Vagina (tissue), 2 donors: Measurements from ENCODE around the gene PIN1. TPM values are rescaled to one million over a fixed set of nuclear protein-coding genes. Genes with fewer than 3 reads are reported as not detected.
"Not testable (repeated sequence)": the region's sequence is repeated elsewhere in the genome, so short reads cannot be mapped to it uniquely, and the experiment has no call there.

Experiments
- DNase-seq, 2 donors: peaks; one replicate each; pipeline ENCODE4 v3.0.0-alpha.2; 2017; ENCODE audit errors: extremely low spot score in 2 of 2
- H3K27ac ChIP-seq: fragments of 200-600 bp; sonication (generic); one replicate; pipeline ENCODE4 v1.5.1; 2019
- H3K27me3 ChIP-seq: fragments of 200-600 bp; sonication (generic); one replicate; pipeline ENCODE4 v1.5.1; 2019
- H3K36me3 ChIP-seq, 2 donors: fragments of 200-600 bp; sonication (generic); one replicate each; pipeline ENCODE4 v1.5.1; 2017 to 2019
- H3K4me1 ChIP-seq: fragments of 200-600 bp; sonication (generic); one replicate; pipeline ENCODE4 v1.5.1; 2019
- H3K4me3 ChIP-seq, 2 donors: fragments of 200-600 bp; sonication (generic); 1 replicate in 1 of 2; 2 replicates in 1 of 2; pipeline ENCODE4 v1.5.1; 2016 to 2019
- H3K9me3 ChIP-seq: fragments of 200-600 bp; sonication (generic); one replicate; pipeline ENCODE4 v1.5.1; 2019
- POLR2A ChIP-seq, 2 donors: fragments of 450-650 bp; IDR thresholded peaks; one replicate each; pipeline ENCODE4 v1.6.1; 2017; ENCODE audit warnings: antibody characterized with exemption in 2 of 2, mild to moderate bottlenecking in 2 of 2, moderate library complexity in 2 of 2
- POLR2AphosphoS5 ChIP-seq, 2 donors: sonication (generic); formaldehyde crosslinking; IDR thresholded peaks; one replicate each; pipeline ENCODE4 v1.9.0; 2017; ENCODE audit warnings: antibody characterized with exemption in 2 of 2, mild to moderate bottlenecking in 2 of 2, low read depth in 1 of 2; ENCODE audit not compliant: insufficient read depth in 1 of 2
- intact Hi-C: fragments of 100-400 bp; cut with DNase I; formaldehyde crosslinking; loops from one replicate; pipeline ENCODE4 v1.15.1; 2023
- total RNA-seq: library from RNA; depleted of rRNA; stranded (reverse); fragments of >200 nt; gene quantifications from one replicate; pipeline ENCODE4 v1.2.3, GENCODE V29; 2016
- TF ChIP-seq, protein P1 (sequence below), 3 experiments: fragments of 450-650 bp in 2 of 3; fragments of 200-600 bp in 1 of 3; sonication (generic) in 1 of 3; IDR thresholded peaks; one replicate each; pipeline ENCODE4 v1.5.1; 2017 to 2019; ENCODE audit warnings: antibody characterized with exemption in 3 of 3, mild to moderate bottlenecking in 2 of 3, moderate library complexity in 2 of 3

The PIN1 gene
- 73.4 TPM for total RNA-seq

GRCh38 chr19:9834726-9835506, at the start of gene PIN1:
Gene PIN1, plus strand, starts transcription at chr19:9835318. Its CDS starts 27 bp downstream, at chr19:9835345.
- Histone ChIP-seq H3K27ac (peak within 1 kb of the TSS; percentile 60), H3K4me3 (peak within 1 kb of the TSS; percentile 97 to 99), H3K9me3 (no peaks in the 10 kb centered on the region), H3K27me3 (no peaks in the 10 kb centered on the region), H3K36me3 (peaks cover 0 to 22% of the 10 kb centered on the region in 2 donors), H3K4me1 (peaks cover 29% of the 10 kb centered on the region)
- intact Hi-C loops, result no loop called here
- TF ChIP-seq POLR2AphosphoS5 (IDR thresholded peaks at IDR 0.05; ENCODE audit: insufficient read depth in 1 of 2, low read depth in 1 of 2) (peak; percentile 33 to 69), POLR2A (IDR thresholded peaks at IDR 0.05) (no peak)
- TF ChIP-seq, protein P1, sequence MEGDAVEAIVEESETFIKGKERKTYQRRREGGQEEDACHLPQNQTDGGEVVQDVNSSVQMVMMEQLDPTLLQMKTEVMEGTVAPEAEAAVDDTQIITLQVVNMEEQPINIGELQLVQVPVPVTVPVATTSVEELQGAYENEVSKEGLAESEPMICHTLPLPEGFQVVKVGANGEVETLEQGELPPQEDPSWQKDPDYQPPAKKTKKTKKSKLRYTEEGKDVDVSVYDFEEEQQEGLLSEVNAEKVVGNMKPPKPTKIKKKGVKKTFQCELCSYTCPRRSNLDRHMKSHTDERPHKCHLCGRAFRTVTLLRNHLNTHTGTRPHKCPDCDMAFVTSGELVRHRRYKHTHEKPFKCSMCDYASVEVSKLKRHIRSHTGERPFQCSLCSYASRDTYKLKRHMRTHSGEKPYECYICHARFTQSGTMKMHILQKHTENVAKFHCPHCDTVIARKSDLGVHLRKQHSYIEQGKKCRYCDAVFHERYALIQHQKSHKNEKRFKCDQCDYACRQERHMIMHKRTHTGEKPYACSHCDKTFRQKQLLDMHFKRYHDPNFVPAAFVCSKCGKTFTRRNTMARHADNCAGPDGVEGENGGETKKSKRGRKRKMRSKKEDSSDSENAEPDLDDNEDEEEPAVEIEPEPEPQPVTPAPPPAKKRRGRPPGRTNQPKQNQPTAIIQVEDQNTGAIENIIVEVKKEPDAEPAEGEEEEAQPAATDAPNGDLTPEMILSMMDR (IDR thresholded peaks at IDR 0.05), result peak; percentile 2 to 52 (median 10)
- peak in 1 of 2 donors; percentile 97 for DNase-seq

DNA sequence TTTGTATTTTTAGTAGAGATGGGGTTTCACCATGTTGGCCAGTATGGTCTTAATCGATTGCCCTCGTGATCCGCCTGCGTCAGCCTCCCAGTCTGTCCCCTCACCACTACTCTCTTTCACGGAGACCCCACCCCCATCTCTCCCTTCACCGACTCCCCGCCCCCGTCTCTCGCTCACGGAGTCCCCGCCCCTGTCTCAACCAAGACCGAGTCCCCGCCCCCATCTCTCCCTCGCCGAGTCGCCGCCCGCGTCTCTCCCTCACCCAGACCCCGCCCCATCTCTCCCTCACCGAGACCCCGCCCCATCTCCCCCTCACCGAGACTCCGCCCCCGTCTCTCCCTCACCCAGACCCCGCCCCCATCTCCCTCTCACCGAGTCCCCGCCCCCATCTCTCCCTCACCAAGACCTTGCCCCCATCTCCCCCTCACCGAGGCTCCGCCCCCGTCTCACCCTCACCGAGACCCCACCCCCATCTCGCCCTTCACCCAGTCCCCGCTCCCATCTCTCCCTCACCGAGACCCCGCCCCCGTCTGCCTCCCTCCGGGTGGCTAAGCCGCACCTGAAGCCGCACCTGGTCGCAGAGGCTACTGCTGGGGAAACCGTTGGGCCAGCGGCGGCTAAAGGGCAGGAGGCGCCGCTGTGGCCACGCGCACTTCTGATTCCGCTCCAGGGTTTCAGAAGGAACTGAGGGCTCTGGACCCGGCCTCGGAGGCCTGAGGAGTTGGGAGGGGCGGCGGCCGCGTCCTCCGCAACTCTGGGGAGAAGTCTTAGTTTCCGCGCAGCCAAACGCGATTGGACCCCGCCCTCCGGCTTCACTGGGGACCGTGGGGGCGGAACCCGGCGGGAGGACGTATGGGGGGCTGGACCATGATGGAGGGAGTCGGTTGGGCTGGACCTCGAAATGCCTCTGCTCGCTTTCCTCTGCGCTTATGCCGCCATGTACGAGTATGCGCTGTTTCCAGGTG, 49.5 kb upstream of the PIN1 start:
- H3K4me3 ChIP-seq, result peak overlapping the region; percentile 71 to 91
- intact Hi-C loops, result no loop called here
- TF ChIP-seq POLR2AphosphoS5 (IDR thresholded peaks at IDR 0.05; ENCODE audit: insufficient read depth in 1 of 2, low read depth in 1 of 2) (peak in 1 of 2 donors; percentile 98), POLR2A (IDR thresholded peaks at IDR 0.05) (peak in 1 of 2 donors; percentile 79)
- TF ChIP-seq, protein P1 (IDR thresholded peaks at IDR 0.05), result no peak
- H3K36me3 ChIP-seq, result no peaks in the 10 kb centered on the region
- peak; percentile 97 to 98 for DNase-seq
- H3K4me1 ChIP-seq, result peaks cover 28% of the 10 kb centered on the region
- H3K9me3 ChIP-seq, result no peaks in the 10 kb centered on the region
- H3K27me3 ChIP-seq, result no peaks in the 10 kb centered on the region
- peak overlapping the region; percentile 98 for H3K27ac ChIP-seq

DNA sequence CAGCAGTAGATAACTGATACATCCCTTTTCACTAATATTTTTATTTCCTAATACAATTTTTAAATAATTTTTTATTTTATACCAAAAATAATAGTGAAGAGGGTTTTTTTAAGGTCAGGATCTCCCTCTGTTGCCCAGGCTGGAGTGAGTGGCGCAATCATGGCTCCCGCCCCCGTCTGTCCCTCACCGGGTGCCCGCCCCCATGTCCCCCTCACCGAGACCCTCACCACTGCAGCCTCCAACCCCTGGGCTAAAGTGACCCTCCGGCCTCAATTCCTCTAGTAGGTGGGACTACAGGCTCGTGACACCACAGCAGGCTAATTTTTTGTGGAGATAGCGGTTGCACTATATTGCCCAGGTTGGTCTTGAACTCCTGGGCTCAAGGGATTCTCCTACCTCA, 48.8 kb upstream of the PIN1 start:
- no peaks in the 10 kb centered on the region for H3K36me3 ChIP-seq
- TF ChIP-seq POLR2A (IDR thresholded peaks at IDR 0.05), result no peak
- TF ChIP-seq POLR2AphosphoS5 (IDR thresholded peaks at IDR 0.05; ENCODE audit: insufficient read depth in 1 of 2, low read depth in 1 of 2), result no peak
- TF ChIP-seq, protein P1 (IDR thresholded peaks at IDR 0.05), result no peak
- intact Hi-C loops, result no loop called here
- peak overlapping the region; percentile 71 to 91 for H3K4me3 ChIP-seq
- H3K27ac ChIP-seq, result peak overlapping the region; percentile 98
- no peaks in the 10 kb centered on the region for H3K27me3 ChIP-seq
- no peak for DNase-seq
- H3K4me1 ChIP-seq, result peaks cover 34% of the 10 kb centered on the region
- H3K9me3 ChIP-seq, result no peaks in the 10 kb centered on the region

GRCh38 chr19:9786819-9787218, 48.3 kb upstream of the PIN1 start:
- Histone ChIP-seq H3K4me3 (no peak overlapping the region), H3K27ac (peak overlapping the region; percentile 98), H3K9me3 (no peaks in the 10 kb centered on the region), H3K27me3 (no peaks in the 10 kb centered on the region), H3K4me1 (peaks cover 36% of the 10 kb centered on the region), H3K36me3 (no peaks in the 10 kb centered on the region)
- DNase-seq, result no peak
- TF ChIP-seq, protein P1 (IDR thresholded peaks at IDR 0.05), result no peak
- TF ChIP-seq POLR2A (IDR thresholded peaks at IDR 0.05), result no peak
- TF ChIP-seq POLR2AphosphoS5 (IDR thresholded peaks at IDR 0.05; ENCODE audit: insufficient read depth in 1 of 2, low read depth in 1 of 2), result no peak
- intact Hi-C loops, result no loop called here

DNA sequence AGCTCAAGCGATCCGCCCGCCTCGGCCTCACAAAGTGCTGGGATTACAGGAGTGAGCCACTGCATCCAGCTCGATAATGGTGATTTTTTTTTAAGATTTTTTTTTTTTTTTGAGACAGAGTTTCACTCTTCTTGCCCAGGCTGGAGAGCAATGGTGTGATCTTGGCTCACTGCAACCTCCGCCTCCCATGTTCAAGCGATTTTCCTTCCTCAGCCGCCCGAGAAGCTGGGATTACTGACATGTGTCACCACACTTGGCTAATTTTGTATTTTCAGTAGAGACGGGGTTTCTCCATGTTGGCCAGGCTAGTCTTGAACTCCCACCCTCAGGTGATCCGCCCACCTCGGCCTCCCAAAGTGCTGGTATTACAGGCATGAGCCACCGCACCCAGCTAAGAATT, 46.5 kb upstream of the PIN1 start:
- H3K27me3 ChIP-seq, H3K36me3 ChIP-seq, H3K9me3 ChIP-seq, H3K27ac ChIP-seq, DNase-seq, intact Hi-C loops, H3K4me3 ChIP-seq: not testable (repeated sequence)
- peaks cover 31% of the 10 kb centered on the region for H3K4me1 ChIP-seq
